Dermis blood vessel endothelial cell (primary cell): ENCODE data around the gene ARHGEF4. TPM values are rescaled to one million over a fixed set of nuclear protein-coding genes. Genes with fewer than 3 reads are reported as not detected.

Experiments
- DNase-seq: peaks from one replicate; pipeline ENCODE4 v3.0.0; 2010
- total RNA-seq: library from RNA; depleted of rRNA; stranded (reverse); fragments of >200 nt; gene quantifications from 2 replicates; pipeline ENCODE4 v1.2.3, GENCODE V29; 2014

ARHGEF4 gene
- total RNA-seq, 1 donor from 2014 or later = 0.68 TPM

- DNase-seq = no peak
These were observed 15.9 kb downstream of the ARHGEF4 start for GRCh38 chr2:130852521-130853115.

- no peak for DNase-seq
These were observed 16.7 kb downstream of the ARHGEF4 start for GRCh38 chr2:130853391-130853790.

- DNase-seq = no peak
These were observed 17.6 kb downstream of the ARHGEF4 start for GRCh38 chr2:130854301-130854700.

- peak; percentile 52 for DNase-seq
These were observed 28.4 kb downstream of the ARHGEF4 start for GRCh38 chr2:130864830-130865800.

- DNase-seq = no peak
These were observed 32.9 kb downstream of the ARHGEF4 start for GRCh38 chr2:130869441-130870160.

- no peak for DNase-seq
These were observed 33.4 kb downstream of the ARHGEF4 start for GRCh38 chr2:130870161-130870485.

GRCh38 chr2:130870779-130871178 lies 34.1 kb downstream of the ARHGEF4 start:
- no peak for DNase-seq

- DNase-seq = no peak
These were observed 35.4 kb downstream of the ARHGEF4 start for GRCh38 chr2:130871843-130872740.

- no peak for DNase-seq
These were observed 36.0 kb downstream of the ARHGEF4 start for GRCh38 chr2:130872741-130873125.

- DNase-seq = peak; percentile 78
These were observed 37.1 kb downstream of the ARHGEF4 start for GRCh38 chr2:130873700-130874346.

GRCh38 chr2:130874512-130874911 lies 37.8 kb downstream of the ARHGEF4 start:
- no peak for DNase-seq

- no peak for DNase-seq
These were observed 39.2 kb downstream of the ARHGEF4 start for GRCh38 chr2:130875935-130876334.

GRCh38 chr2:130877258-130877657 lies 40.5 kb downstream of the ARHGEF4 start:
- no peak for DNase-seq

- no peak for DNase-seq
These were observed 41.6 kb downstream of the ARHGEF4 start for GRCh38 chr2:130878316-130878715.

GRCh38 chr2:130878933-130879332 lies 42.2 kb downstream of the ARHGEF4 start:
- DNase-seq = no peak

- DNase-seq = no peak
These were observed 45.5 kb downstream of the ARHGEF4 start for GRCh38 chr2:130882111-130882690.

GRCh38 chr2:130882991-130883390 lies 46.3 kb downstream of the ARHGEF4 start:
- DNase-seq = no peak

GRCh38 chr2:130883496-130883895 lies 46.8 kb downstream of the ARHGEF4 start:
- no peak for DNase-seq

GRCh38 chr2:130884013-130884412 lies 47.3 kb downstream of the ARHGEF4 start:
- DNase-seq = no peak

GRCh38 chr2:130884503-130884902 lies 47.8 kb downstream of the ARHGEF4 start:
- no peak for DNase-seq

GRCh38 chr2:130887643-130888042 lies 50.9 kb downstream of the ARHGEF4 start:
- no peak for DNase-seq
